ENCODE measurements around the gene STAT3.
"Not testable (repeated sequence)": the region's sequence is repeated elsewhere in the genome, so short reads cannot be mapped to it uniquely, and the experiment has no call there.

Gene STAT3

DNA sequence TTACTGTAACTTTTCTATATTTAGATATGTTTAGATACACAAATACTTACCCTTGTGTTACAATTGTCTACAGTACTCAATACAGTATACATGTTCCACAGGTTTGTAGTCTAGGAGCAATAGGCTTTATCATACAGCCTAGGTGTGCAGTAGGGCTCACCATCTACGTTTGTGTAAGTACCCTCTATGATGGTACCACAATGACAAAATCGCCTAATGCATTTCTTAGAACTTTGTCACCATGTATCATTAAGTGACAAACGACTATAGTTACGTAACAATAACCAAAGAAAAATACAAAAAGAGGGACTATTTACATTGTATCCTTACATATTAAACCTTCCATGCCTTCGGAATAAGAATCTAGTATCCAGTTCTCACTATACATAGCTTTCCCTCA is 120.0 kb downstream of the STAT3 start:
- TF ChIP-seq CTCF (conservative IDR thresholded peaks at IDR 0.05; ENCODE audit: low read depth, low read length), result no peak
- no peak overlapping the region for H2AFZ ChIP-seq (ENCODE audit: low read depth)
- no peaks in the 10 kb centered on the region for H3K4me1 ChIP-seq (ENCODE audit: low read depth, poor library complexity, severe bottlenecking)
- H3K36me3 ChIP-seq (ENCODE audit: insufficient read depth), result no peaks in the 10 kb centered on the region
- no peak overlapping the region for H3K4me2 ChIP-seq
- peaks cover 32% of the 10 kb centered on the region for H3K79me2 ChIP-seq (ENCODE audit: insufficient read depth, low read depth)
- H4K20me1 ChIP-seq (ENCODE audit: insufficient read depth), result no peaks in the 10 kb centered on the region
- H3K4me3 ChIP-seq (IDR thresholded peaks at IDR 0.05; ENCODE audit: insufficient read depth, low read depth, low read length), result no peak overlapping the region
- H3K27ac ChIP-seq, result no peak overlapping the region
- no peak overlapping the region for H3K9ac ChIP-seq
- no peaks in the 10 kb centered on the region for H3K27me3 ChIP-seq (ENCODE audit: insufficient read depth, low read depth)

GRCh38 chr17:42266918-42267766 is 121.1 kb downstream of the STAT3 start:
- Histone ChIP-seq H3K9ac (no peak overlapping the region), H2AFZ (ENCODE audit: low read depth) (no peak overlapping the region), H3K4me1 (ENCODE audit: low read depth, poor library complexity, severe bottlenecking) (no peaks in the 10 kb centered on the region), H3K27me3 (ENCODE audit: insufficient read depth, low read depth) (no peaks in the 10 kb centered on the region), H3K4me2 (no peak overlapping the region), H4K20me1 (ENCODE audit: insufficient read depth) (no peaks in the 10 kb centered on the region), H3K4me3 (IDR thresholded peaks at IDR 0.05; ENCODE audit: insufficient read depth, low read depth, low read length) (no peak overlapping the region), H3K27ac (no peak overlapping the region), H3K36me3 (ENCODE audit: insufficient read depth) (no peaks in the 10 kb centered on the region), H3K79me2 (ENCODE audit: insufficient read depth, low read depth) (peaks cover 21% of the 10 kb centered on the region)
- TF ChIP-seq CTCF (conservative IDR thresholded peaks at IDR 0.05; ENCODE audit: low read depth, low read length), result no peak

- H3K4me2 ChIP-seq, result no peak overlapping the region
- no peak overlapping the region for H3K27ac ChIP-seq
- H4K20me1 ChIP-seq (ENCODE audit: insufficient read depth), result no peaks in the 10 kb centered on the region
- H3K79me2 ChIP-seq (ENCODE audit: insufficient read depth, low read depth), result peaks cover 16% of the 10 kb centered on the region
- H3K4me3 ChIP-seq (IDR thresholded peaks at IDR 0.05; ENCODE audit: insufficient read depth, low read depth, low read length), result no peak overlapping the region
- no peaks in the 10 kb centered on the region for H3K4me1 ChIP-seq (ENCODE audit: low read depth, poor library complexity, severe bottlenecking)
- TF ChIP-seq CTCF (conservative IDR thresholded peaks at IDR 0.05; ENCODE audit: low read depth, low read length), result no peak
- no peaks in the 10 kb centered on the region for H3K27me3 ChIP-seq (ENCODE audit: insufficient read depth, low read depth)
- no peaks in the 10 kb centered on the region for H3K36me3 ChIP-seq (ENCODE audit: insufficient read depth)
- H3K9ac ChIP-seq, result no peak overlapping the region
- H2AFZ ChIP-seq (ENCODE audit: low read depth), result no peak overlapping the region
Measured at GRCh38 chr17:42266462-42266861, 121.8 kb downstream of the STAT3 start.

DNA sequence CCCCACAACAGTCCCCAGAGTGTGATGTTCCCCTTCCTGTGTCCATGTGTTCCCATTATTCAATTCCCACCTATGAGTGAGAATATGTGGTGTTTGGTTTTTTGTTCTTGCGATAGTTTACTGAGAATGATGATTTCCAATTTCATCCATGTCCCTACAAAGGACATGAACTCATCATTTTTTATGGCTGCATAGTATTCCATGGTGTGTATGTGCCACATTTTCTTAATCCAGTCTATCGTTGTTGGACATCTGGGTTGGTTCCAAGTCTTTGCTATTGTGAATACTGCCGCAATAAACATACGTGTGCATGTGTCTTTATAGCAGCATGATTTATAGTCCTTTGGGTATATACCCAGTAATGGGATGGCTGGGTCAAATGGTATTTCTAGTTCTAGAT is 123.9 kb downstream of the STAT3 start:
- H3K4me3 ChIP-seq (IDR thresholded peaks at IDR 0.05; ENCODE audit: insufficient read depth, low read depth, low read length); H3K9ac ChIP-seq; H2AFZ ChIP-seq (ENCODE audit: low read depth); H3K4me1 ChIP-seq (ENCODE audit: low read depth, poor library complexity, severe bottlenecking); H3K4me2 ChIP-seq; H3K36me3 ChIP-seq (ENCODE audit: insufficient read depth); H3K27ac ChIP-seq; H3K27me3 ChIP-seq (ENCODE audit: insufficient read depth, low read depth); H4K20me1 ChIP-seq (ENCODE audit: insufficient read depth): not testable (repeated sequence)
- H3K79me2 ChIP-seq (ENCODE audit: insufficient read depth, low read depth), result peaks cover 16% of the 10 kb centered on the region
